WTC11 (cell line): Measurements from ENCODE around the gene ALDH3B1. TPM values are rescaled to one million over a fixed set of nuclear protein-coding genes. Genes with fewer than 3 reads are reported as not detected.

ENCODE experiments used
- ATAC-seq: fragments of 200-7000 bp; cut with Tn5 transposase; 2 replicates; pipeline ENCODE4 v1.10.0; 2021; ENCODE audit warnings: mild to moderate bottlenecking, moderate library complexity
- CTCF ChIA-PET: fragments of 300-600 bp; sonication (Branson Sonifier 250); formaldehyde crosslinking; loops from one replicate; lab custom pipeline; 2021; ENCODE audit warnings: antibody characterized with exemption; lab: Charles Lee
- POLR2A ChIA-PET: fragments of 350-600 bp; sonication (Branson Sonifier 250); formaldehyde crosslinking; loops from one replicate; lab custom pipeline; 2021; ENCODE audit warnings: antibody characterized with exemption; lab: Charles Lee
- DNase-seq: peaks from one replicate; pipeline ENCODE4 v3.0.0; 2021; ENCODE audit warnings: low spot score
- H3K27ac Mint-ChIP-seq: 2 replicates; pipeline ENCODE4 v1.8.0; 2021; ENCODE audit warnings: mixed read lengths
- H3K27me3 Mint-ChIP-seq: 2 replicates; pipeline ENCODE4 v1.8.0; 2021; ENCODE audit warnings: low read depth, mild to moderate bottlenecking, moderate library complexity, mixed read lengths
- H3K36me3 Mint-ChIP-seq: 2 replicates; pipeline ENCODE4 v1.8.0; 2021; ENCODE audit warnings: mixed read lengths
- H3K4me1 Mint-ChIP-seq: 2 replicates; pipeline ENCODE4 v1.8.0; 2022; ENCODE audit warnings: mixed read lengths
- H3K4me3 Mint-ChIP-seq: 2 replicates; pipeline ENCODE4 v1.8.0; 2021; ENCODE audit warnings: mild to moderate bottlenecking, moderate library complexity, mixed read lengths
- H3K9me3 Mint-ChIP-seq: 2 replicates; pipeline ENCODE4 v1.8.0; 2021; ENCODE audit warnings: mixed read lengths
- CBFB ChIP-seq: sonication (generic); formaldehyde crosslinking; IDR thresholded peaks from 2 replicates; pipeline ENCODE4 v1.8.1; 2022; ENCODE audit warnings: mild to moderate bottlenecking, low read depth, missing genetic modification reagents
- CDX4 ChIP-seq: fragments of 250-450 bp; sonication (Bioruptor Pico); IDR thresholded peaks from 2 replicates; pipeline ENCODE4 v1.9.0; 2021; ENCODE audit warnings: moderate library complexity, mild to moderate bottlenecking, inconsistent platforms, borderline replicate concordance
- E2F4 ChIP-seq: sonication (generic); formaldehyde crosslinking; IDR thresholded peaks from 2 replicates; pipeline ENCODE4 v1.8.1; 2022; ENCODE audit warnings: low read depth, mild to moderate bottlenecking, moderate library complexity, missing genetic modification reagents, borderline replicate concordance
- EMX1 ChIP-seq: fragments of 250-450 bp; sonication (Bioruptor Pico); IDR thresholded peaks from 2 replicates; pipeline ENCODE4 v1.8.0; 2021; ENCODE audit warnings: mild to moderate bottlenecking
- IRF2 ChIP-seq: sonication (generic); formaldehyde crosslinking; IDR thresholded peaks from 2 replicates; pipeline ENCODE4 v1.8.0; 2022; ENCODE audit warnings: low read depth, missing genetic modification reagents, borderline replicate concordance
- KAT7 ChIP-seq: sonication (generic); formaldehyde crosslinking; IDR thresholded peaks from 2 replicates; pipeline ENCODE4 v1.8.1; 2023; ENCODE audit warnings: missing genetic modification reagents, mild to moderate bottlenecking, borderline replicate concordance
- MXD4 ChIP-seq: fragments of 250-450 bp; sonication (Bioruptor Pico); IDR thresholded peaks from 2 replicates; pipeline ENCODE4 v1.8.0; 2021; ENCODE audit warnings: mild to moderate bottlenecking, moderate library complexity, borderline replicate concordance
- NFATC4 ChIP-seq: fragments of 250-450 bp; sonication (Bioruptor Pico); IDR thresholded peaks from 2 replicates; pipeline ENCODE4 v1.9.0; 2021; ENCODE audit warnings: mild to moderate bottlenecking
- TEAD1 ChIP-seq: sonication (generic); formaldehyde crosslinking; IDR thresholded peaks from 2 replicates; pipeline ENCODE4 v1.8.0; 2022; ENCODE audit warnings: mild to moderate bottlenecking, missing genetic modification reagents
- ZBTB21 ChIP-seq: sonication (generic); formaldehyde crosslinking; IDR thresholded peaks from 2 replicates; pipeline ENCODE4 v1.8.1; 2023; ENCODE audit warnings: mild to moderate bottlenecking, missing genetic modification reagents, borderline replicate concordance
- ZNF263 ChIP-seq: sonication (generic); formaldehyde crosslinking; IDR thresholded peaks from 2 replicates; pipeline ENCODE4 v1.8.1; 2022; ENCODE audit warnings: low read depth, mild to moderate bottlenecking, moderate library complexity, missing genetic modification reagents
- ZNF281 ChIP-seq: sonication (generic); formaldehyde crosslinking; IDR thresholded peaks from 2 replicates; pipeline ENCODE4 v1.8.0; 2023; ENCODE audit warnings: mild to moderate bottlenecking, missing genetic modification reagents
- total RNA-seq: library from RNA; stranded (reverse); gene quantifications from 3 replicates; pipeline ENCODE4 v1.2.3, GENCODE V29; 2021
- TF ChIP-seq, protein P1 (sequence below): sonication (generic); formaldehyde crosslinking; IDR thresholded peaks from 2 replicates; pipeline ENCODE4 v1.8.1; 2023; ENCODE audit warnings: mild to moderate bottlenecking, moderate library complexity, missing genetic modification reagents
- TF ChIP-seq, protein P2 (sequence below): sonication (generic); formaldehyde crosslinking; IDR thresholded peaks from 2 replicates; pipeline ENCODE4 v1.8.1; 2022; ENCODE audit warnings: mild to moderate bottlenecking, moderate library complexity, missing genetic modification reagents

The ALDH3B1 gene
- total RNA-seq, 1 experiment from 2014 or later: 0.46 TPM

DNA sequence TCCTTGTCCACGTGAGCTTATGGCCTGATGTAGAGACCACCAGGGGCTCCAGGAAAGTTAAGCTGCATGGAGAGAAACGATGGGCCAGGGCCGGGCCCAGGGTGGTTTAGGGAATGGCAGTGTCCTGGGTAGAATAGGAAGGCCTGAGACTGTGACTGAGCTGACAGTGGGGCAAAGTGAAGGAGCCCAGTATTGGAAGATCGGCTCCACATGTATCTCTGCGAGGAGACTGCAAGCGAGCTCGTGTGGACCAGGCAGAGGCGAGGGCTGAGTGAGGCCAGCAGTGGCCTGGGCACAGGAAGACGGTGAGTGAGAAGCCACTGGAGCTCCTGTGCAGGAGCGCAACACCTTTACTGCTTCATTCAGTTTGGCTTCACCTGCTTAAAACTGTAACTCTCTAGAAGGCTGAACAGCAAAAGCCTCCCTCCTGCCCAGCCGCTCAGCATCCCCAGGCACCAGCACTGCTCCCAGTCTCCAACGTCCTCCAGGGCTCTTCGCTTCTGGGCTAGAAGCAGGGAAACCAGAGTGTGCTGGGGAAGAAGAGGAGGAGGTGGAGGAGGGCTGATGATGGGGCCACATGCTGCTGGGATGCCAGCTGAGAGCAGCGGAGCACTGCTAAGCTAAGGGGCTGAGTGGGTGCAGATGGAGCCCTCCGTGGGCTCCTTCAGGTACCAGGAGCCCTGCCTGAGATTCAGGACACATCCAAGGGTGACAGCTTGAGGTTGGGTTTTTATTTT lies 42.2 kb downstream of the ALDH3B1 start:
- Mint-ChIP-seq H3K27me3 (no peaks in the 10 kb centered on the region), H3K4me3 (no peak overlapping the region)
- CTCF ChIA-PET: interaction anchor here (1.1 to 2.2 kb wide), 3 partner anchors 11 to 154 kb away, joined by 3 to 7 read pairs (median 4); no protein-coding TSS in a partner anchor

GRCh38 chr11:68053117-68053516 lies 43.0 kb downstream of the ALDH3B1 start:
- TF ChIP-seq EMX1: 0 out of 2 replicates have a peak, but pooled peaks have one; percentile 43
- 0 out of 2 replicates have a peak, but pooled peaks have one; percentile 11 for TF ChIP-seq NFATC4 (CRISPR knock-in tag)
- TF ChIP-seq TEAD1: no peak
- TF ChIP-seq, all 79 proteins: peak for 2
- no peak; the same call in 1 of the 2 replicates for ATAC-seq
- Mint-ChIP-seq H3K27ac (no peak overlapping the region), H3K4me1 (peaks cover 6% of the 10 kb centered on the region), H3K4me3 (no peak overlapping the region), H3K9me3 (no peaks in the 10 kb centered on the region), H3K36me3 (peaks cover 18% of the 10 kb centered on the region), H3K27me3 (no peaks in the 10 kb centered on the region)
- POLR2A ChIA-PET: no interaction called here
- DNase-seq: no peak
- CTCF ChIA-PET: interaction anchor here (1.2 kb wide), 1 partner anchor 153 kb away, joined by 3 read pairs; no protein-coding TSS in a partner anchor

More for the DNA sequence above, 42.2 kb downstream of the ALDH3B1 start:
- DNase-seq: no peak
- H3K9me3 Mint-ChIP-seq: no peaks in the 10 kb centered on the region
- peak; percentile 3 for ATAC-seq
- peaks cover 6% of the 10 kb centered on the region for H3K4me1 Mint-ChIP-seq
- H3K27ac Mint-ChIP-seq: peak overlapping the region; percentile 74
- POLR2A ChIA-PET: interaction anchor here (1.4 kb wide), 1 partner anchor 9 kb away, joined by 3 read pairs; no protein-coding TSS in a partner anchor
- peaks cover 12% of the 10 kb centered on the region for H3K36me3 Mint-ChIP-seq
- TF ChIP-seq ZBTB21 (CRISPR knock-in tag): no peak
- TF ChIP-seq, protein P1, sequence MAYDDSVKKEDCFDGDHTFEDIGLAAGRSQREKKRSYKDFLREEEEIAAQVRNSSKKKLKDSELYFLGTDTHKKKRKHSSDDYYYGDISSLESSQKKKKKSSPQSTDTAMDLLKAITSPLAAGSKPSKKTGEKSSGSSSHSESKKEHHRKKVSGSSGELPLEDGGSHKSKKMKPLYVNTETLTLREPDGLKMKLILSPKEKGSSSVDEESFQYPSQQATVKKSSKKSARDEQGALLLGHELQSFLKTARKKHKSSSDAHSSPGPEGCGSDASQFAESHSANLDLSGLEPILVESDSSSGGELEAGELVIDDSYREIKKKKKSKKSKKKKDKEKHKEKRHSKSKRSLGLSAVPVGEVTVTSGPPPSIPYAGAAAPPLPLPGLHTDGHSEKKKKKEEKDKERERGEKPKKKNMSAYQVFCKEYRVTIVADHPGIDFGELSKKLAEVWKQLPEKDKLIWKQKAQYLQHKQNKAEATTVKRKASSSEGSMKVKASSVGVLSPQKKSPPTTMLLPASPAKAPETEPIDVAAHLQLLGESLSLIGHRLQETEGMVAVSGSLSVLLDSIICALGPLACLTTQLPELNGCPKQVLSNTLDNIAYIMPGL (CRISPR knock-in tag): no peak
- no peak for TF ChIP-seq IRF2 (CRISPR knock-in tag)
- TF ChIP-seq ZNF281 (CRISPR knock-in tag): no peak
- TF ChIP-seq MXD4: no peak
- TF ChIP-seq KAT7 (CRISPR knock-in tag): no peak
- TF ChIP-seq E2F4 (CRISPR knock-in tag): no peak
- TF ChIP-seq CBFB (CRISPR knock-in tag): no peak
- no peak for TF ChIP-seq CDX4 (CRISPR knock-in tag)
- TF ChIP-seq, protein P2, sequence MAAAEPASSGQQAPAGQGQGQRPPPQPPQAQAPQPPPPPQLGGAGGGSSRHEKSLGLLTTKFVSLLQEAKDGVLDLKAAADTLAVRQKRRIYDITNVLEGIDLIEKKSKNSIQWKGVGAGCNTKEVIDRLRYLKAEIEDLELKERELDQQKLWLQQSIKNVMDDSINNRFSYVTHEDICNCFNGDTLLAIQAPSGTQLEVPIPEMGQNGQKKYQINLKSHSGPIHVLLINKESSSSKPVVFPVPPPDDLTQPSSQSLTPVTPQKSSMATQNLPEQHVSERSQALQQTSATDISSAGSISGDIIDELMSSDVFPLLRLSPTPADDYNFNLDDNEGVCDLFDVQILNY (CRISPR knock-in tag): no peak
- no peak for TF ChIP-seq ZNF263
